WI38 (cell line): ENCODE measurements around the gene MMD.
"Not testable (repeated sequence)": the region's sequence is repeated elsewhere in the genome, so short reads cannot be mapped to it uniquely, and the experiment has no call there.

Experiments
- H3K4me3 ChIP-seq: 2 replicates; pipeline ENCODE4 v1.5.1; 2011; ENCODE audit warnings: low read depth, mild to moderate bottlenecking, control low read depth, low read length
- TF ChIP-seq, protein P1 (sequence below): IDR thresholded peaks from 2 replicates; pipeline ENCODE4 v1.5.1; 2012; ENCODE audit warnings: low read depth, mild to moderate bottlenecking, control low read depth, low read length

MMD gene

DNA sequence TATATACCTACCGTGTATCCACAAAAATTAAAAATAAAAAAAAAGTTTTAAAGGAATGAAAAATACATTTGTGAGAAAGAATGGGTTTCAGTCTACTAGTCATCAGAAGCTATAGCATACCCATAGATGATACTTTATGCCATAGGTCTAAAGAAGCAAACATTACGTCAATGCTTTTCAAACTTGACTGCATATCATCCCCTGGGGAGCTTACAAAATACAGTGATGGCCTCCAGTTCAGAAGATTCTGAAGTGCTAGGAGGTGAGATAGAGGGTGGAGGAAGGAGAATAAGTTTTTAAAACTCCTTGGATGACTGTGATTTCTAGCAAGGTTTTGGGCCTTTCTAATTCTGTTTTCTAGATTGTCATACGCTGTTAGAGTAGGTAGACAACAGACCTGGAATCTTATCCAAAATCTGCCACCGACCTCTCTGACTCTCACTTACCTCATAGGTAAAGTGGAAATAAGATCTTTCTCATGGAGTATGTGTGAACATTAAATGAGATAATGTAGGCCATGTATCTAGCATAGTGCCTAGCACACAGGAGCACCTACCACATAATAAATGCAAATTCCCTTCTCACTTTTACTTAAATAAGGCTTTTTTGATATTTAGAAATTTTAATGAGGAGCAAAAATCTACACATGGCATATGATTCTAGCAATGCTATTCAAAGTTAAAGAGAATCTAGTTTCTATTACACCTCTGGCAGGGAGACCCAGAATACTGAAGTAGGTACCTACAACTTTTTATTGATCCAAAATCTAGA, 12.4 kb downstream of the MMD start:
- TF ChIP-seq, protein P1, sequence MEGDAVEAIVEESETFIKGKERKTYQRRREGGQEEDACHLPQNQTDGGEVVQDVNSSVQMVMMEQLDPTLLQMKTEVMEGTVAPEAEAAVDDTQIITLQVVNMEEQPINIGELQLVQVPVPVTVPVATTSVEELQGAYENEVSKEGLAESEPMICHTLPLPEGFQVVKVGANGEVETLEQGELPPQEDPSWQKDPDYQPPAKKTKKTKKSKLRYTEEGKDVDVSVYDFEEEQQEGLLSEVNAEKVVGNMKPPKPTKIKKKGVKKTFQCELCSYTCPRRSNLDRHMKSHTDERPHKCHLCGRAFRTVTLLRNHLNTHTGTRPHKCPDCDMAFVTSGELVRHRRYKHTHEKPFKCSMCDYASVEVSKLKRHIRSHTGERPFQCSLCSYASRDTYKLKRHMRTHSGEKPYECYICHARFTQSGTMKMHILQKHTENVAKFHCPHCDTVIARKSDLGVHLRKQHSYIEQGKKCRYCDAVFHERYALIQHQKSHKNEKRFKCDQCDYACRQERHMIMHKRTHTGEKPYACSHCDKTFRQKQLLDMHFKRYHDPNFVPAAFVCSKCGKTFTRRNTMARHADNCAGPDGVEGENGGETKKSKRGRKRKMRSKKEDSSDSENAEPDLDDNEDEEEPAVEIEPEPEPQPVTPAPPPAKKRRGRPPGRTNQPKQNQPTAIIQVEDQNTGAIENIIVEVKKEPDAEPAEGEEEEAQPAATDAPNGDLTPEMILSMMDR, result no peak
- no peak overlapping the region for H3K4me3 ChIP-seq

DNA sequence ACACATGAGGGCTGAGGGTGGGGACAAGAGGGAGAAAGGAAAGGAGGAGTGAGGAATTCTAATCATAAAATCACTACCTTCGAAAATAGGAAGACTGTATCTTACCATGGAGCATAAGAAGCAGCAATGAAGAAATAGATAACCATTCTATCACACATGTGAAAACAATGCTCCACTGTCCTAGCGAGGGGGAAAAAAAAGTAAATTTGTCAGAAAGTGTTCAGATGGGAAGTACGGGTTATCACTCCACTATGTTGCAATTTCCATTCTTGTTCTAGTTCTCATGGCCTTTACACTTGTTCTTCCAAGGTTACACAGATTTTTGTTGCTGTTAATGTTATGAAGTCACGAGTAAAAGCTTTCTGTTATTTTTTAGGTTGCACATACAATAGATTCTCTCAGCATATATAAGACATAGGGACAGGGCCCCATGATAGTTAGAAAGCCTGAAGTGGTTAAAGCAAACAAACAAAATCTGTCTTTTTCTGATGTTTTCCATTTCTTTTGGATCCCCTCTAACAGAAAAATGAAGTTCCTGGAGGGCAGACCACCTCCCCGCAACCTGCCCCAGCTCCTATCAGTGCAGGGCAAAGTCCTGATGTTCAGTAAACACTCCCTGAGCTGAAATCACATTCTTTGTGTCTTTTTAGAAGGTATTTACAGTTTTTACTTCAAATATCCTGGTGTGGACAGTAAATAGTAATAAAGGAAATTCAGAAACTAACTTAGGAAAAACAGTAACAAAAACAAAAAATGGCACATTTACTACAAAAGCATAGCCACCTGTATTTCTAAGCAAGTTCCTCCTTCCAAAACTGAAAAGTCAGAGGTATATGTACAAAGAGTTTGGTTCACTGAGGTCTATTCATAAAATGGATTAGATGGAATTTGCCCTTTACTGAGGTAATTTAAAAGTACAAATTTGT, 13.7 kb downstream of the MMD start:
- no peak overlapping the region for H3K4me3 ChIP-seq
- TF ChIP-seq, protein P1, result no peak

DNA sequence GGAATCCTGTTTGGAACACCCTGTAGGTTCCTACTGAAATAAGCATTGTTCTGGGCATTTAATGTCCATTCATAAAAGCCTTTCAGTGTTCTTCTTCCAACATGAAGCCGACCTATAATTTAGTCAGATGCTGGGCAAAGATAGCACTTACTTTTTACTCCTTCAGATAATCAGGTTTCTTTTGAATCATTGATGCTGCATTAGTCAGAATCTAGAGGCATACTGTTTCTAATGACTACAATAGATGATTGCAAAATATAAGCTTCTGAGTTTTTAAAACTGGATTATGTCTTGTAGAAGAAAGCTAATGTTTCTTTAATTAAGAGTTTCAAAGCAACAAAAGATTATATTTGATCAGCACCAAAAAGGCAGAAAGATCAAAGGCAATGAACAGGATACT, 16.0 kb downstream of the MMD start:
- H3K4me3 ChIP-seq, result no peak overlapping the region
- TF ChIP-seq, protein P1, result no peak

DNA sequence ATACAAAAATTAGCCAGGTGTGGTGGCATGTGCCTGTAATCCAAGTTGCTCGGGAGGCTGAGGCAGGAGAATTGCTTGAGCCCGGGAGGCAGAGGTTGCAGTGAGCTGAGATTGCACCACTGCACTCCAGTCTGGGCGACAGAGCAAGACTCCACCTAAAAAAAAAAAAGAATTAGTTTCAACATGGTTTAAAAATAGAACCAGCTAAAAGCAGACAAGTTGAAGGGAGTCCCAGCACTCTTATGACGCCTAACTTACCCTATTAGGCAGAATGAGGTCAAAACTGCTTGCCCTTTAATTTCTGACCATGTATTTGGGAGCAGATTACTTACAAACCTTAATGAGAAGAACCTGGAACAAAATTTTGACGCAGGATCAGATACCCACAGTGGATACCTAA, 17.4 kb downstream of the MMD start:
- not testable (repeated sequence) for H3K4me3 ChIP-seq

DNA sequence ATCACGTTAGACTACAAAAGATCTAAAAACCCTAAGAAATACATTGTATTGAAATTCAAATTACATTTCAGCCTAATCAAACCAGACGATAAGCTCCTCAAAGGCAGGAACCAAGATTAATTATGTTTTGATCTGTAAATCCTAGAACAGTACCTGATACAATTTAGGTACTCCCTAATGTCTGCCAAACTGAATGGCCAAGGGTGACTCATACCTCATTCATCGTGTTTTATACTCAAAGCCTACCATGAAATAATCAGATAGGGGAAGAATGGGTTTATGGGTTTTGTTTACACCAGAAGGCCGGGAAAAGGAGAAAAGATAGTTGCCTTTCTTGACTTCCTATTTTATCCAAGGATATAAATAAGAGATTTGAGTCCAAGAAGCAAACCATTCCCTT, 19.3 kb downstream of the MMD start:
- no peak overlapping the region for H3K4me3 ChIP-seq
- TF ChIP-seq, protein P1, result no peak

DNA sequence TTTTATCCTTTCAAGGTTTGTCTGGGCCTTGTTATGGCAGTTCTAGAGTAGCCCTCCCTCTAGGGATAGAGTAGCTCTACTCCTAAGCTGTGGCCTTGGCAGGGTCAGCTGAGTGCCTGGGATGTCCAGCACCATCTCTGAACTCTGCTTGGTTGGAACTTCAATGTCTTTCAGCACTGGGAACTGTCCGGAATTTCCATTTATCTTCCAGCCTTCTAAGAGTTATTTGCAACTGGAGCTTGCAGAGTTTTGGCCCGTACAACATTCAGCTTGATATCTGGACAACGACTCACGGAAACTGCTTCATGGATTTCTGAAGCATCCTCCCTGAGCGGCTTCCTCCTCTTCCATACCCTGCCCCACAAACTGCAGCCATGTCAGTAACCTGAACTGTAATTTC, 22.9 kb downstream of the MMD start:
- H3K4me3 ChIP-seq, result no peak overlapping the region
- TF ChIP-seq, protein P1, result no peak

DNA sequence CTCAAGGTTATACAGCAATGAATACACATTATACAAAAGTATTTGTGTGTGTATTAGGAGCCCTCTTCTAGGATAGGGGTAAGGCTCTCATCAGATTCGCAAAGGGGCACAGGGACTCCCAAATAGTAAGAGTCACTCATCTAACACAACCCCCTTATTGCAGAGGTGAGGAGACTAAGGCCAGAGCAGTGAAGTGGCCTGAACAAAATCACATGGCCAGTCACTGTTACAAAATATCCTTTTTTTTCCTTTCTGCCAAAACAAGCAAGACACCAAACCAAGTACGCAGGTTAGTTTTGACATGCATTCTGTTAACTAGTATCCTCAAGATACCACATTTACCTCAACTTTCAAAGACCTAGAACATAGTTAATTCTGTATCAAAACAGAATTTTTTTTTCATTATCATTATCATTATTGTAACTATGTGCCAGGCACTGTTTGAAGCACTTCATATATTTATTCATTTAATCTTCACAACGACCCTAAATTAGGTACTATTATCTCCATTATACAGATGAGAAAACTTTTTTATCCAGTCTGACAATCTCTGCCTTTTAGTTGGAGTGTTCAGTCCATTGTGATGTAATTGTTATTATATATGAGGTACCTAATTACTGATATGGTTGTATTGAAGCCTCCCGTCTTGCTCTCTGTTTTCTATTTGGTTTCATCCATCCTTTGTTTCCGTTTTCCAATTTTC, 25.7 kb downstream of the MMD start:
- TF ChIP-seq, protein P1, result no peak

More for the DNA sequence above, 25.7 kb downstream of the MMD start:
- no peak overlapping the region for H3K4me3 ChIP-seq
